ENCODE measurements around the gene DEXI. TPM values are rescaled to one million over a fixed set of nuclear protein-coding genes. Genes with fewer than 3 reads are reported as not detected.

The DEXI gene
- total and polyA plus RNA-seq, 9 of the 15 experiments (the other 6 are each of a cell fraction or from before 2014, with no cell fraction given), result 2.9 to 40.1 (median 22.0) TPM

GRCh38 chr16:10922328-10923145 is 19.7 kb downstream of the DEXI start (continued):
- TF ChIP-seq ZNF407 (IDR thresholded peaks at IDR 0.05; ENCODE audit: low read depth) (no peak), RBM25 (IDR thresholded peaks at IDR 0.05; ENCODE audit: low read depth, low read length, severe bottlenecking) (peak; percentile 76), TSHZ1 (CRISPR knock-in tag; IDR thresholded peaks at IDR 0.05) (no peak), BCOR (IDR thresholded peaks at IDR 0.05) (peak; percentile 91), IRF9 (tag; IDR thresholded peaks at IDR 0.05) (no peak), SMARCA5 (IDR thresholded peaks at IDR 0.05) (peak; percentile 39; the same call in 1 of the 2 replicates)

Data from K562 (cell line).